GM23338 (cell line): ENCODE results near the gene ZSCAN31. TPM values are rescaled to one million over a fixed set of nuclear protein-coding genes. Genes with fewer than 3 reads are reported as not detected.

ENCODE experiments used
- ATAC-seq: fragments of 200-7000 bp; cut with Tn5 transposase; 3 replicates; pipeline ENCODE4 v1.9.1; 2020
- DNase-seq: peaks from one replicate; pipeline ENCODE4 v3.0.0-alpha.2; 2015; ENCODE audit warnings: low spot score
- H2AFZ ChIP-seq: fragments of 200-600 bp; sonication (generic); 2 replicates; pipeline ENCODE4 v1.8.0; 2016; ENCODE audit warnings: antibody characterized with exemption, mild to moderate bottlenecking, moderate library complexity
- H3F3A ChIP-seq: fragments of 200-600 bp; sonication (generic); replicated peaks from 2 replicates; pipeline ENCODE4 v1.8.0; 2017; ENCODE audit warnings: antibody characterized with exemption, mixed run types, low read depth
- H3K27ac ChIP-seq: fragments of 200-600 bp; sonication (generic); 2 replicates; pipeline ENCODE4 v1.6.1; 2016; ENCODE audit warnings: low read depth
- H3K27me3 ChIP-seq: fragments of 200-600 bp; sonication (generic); 2 replicates; pipeline ENCODE4 v1.8.0; 2016; ENCODE audit warnings: mild to moderate bottlenecking, mixed run types, moderate library complexity; ENCODE audit not compliant: insufficient read depth
- H3K36me3 ChIP-seq: fragments of 200-600 bp; sonication (generic); 2 replicates; pipeline ENCODE4 v1.8.0; 2016; ENCODE audit warnings: mild to moderate bottlenecking; ENCODE audit not compliant: insufficient read depth
- H3K4me1 ChIP-seq: fragments of 200-600 bp; sonication (generic); 2 replicates; pipeline ENCODE4 v1.8.0; 2016; ENCODE audit warnings: mild to moderate bottlenecking, moderate library complexity; ENCODE audit not compliant: insufficient read depth
- H3K4me2 ChIP-seq: fragments of 200-600 bp; sonication (generic); 2 replicates; pipeline ENCODE4 v1.7.1; 2017; ENCODE audit warnings: mixed run types
- H3K4me3 ChIP-seq: fragments of 200-600 bp; sonication (generic); 2 replicates; pipeline ENCODE4 v1.6.1; 2016; ENCODE audit warnings: mixed run types
- H3K79me2 ChIP-seq: fragments of 200-600 bp; sonication (generic); replicated peaks from 2 replicates; pipeline ENCODE4 v1.8.0; 2017; ENCODE audit warnings: mild to moderate bottlenecking; ENCODE audit not compliant: insufficient read depth
- H3K9me2 ChIP-seq: fragments of 200-600 bp; sonication (generic); 2 replicates; pipeline ENCODE4 v1.8.0; 2017; ENCODE audit not compliant: insufficient read depth
- H4K20me1 ChIP-seq: fragments of 200-600 bp; sonication (generic); replicated peaks from 2 replicates; pipeline ENCODE4 v1.8.0; 2017; ENCODE audit warnings: mild to moderate bottlenecking; ENCODE audit not compliant: insufficient read depth
- H3K27ac Mint-ChIP-seq: 2 replicates; pipeline ENCODE4 v1.8.0; 2020; ENCODE audit warnings: inconsistent platforms, mild to moderate bottlenecking, moderate library complexity, mixed read lengths
- H3K27me3 Mint-ChIP-seq: 3 replicates; pipeline ENCODE4 v1.8.0; 2022; ENCODE audit warnings: low read depth, mild to moderate bottlenecking, moderate library complexity, mixed read lengths, inconsistent platforms; ENCODE audit not compliant: insufficient read depth, poor library complexity
- H3K36me3 Mint-ChIP-seq: 3 replicates; pipeline ENCODE4 v1.8.0; 2021; ENCODE audit warnings: low read depth, mild to moderate bottlenecking, inconsistent platforms, moderate library complexity, mixed read lengths
- H3K4me1 Mint-ChIP-seq: 3 replicates; pipeline ENCODE4 v1.8.0; 2020; ENCODE audit warnings: mild to moderate bottlenecking, inconsistent platforms, mixed read lengths
- H3K4me3 Mint-ChIP-seq: 3 replicates; pipeline ENCODE4 v1.8.0; 2021; ENCODE audit warnings: moderate library complexity, mild to moderate bottlenecking, inconsistent platforms, mixed read lengths
- H3K9me3 Mint-ChIP-seq: 3 replicates; pipeline ENCODE4 v1.8.0; 2020; ENCODE audit warnings: moderate library complexity, mild to moderate bottlenecking, inconsistent platforms, mixed read lengths
- CREB1 ChIP-seq: fragments of 250-450 bp; sonication (Bioruptor Pico); IDR thresholded peaks from 2 replicates; pipeline ENCODE4 v1.5.0; 2020; ENCODE audit warnings: low read depth, mild to moderate bottlenecking, moderate library complexity
- EZH2phosphoT487 ChIP-seq: fragments of 200-600 bp; sonication (generic); IDR thresholded peaks from one replicate; pipeline ENCODE4 v1.8.1; 2018; ENCODE audit warnings: antibody characterized with exemption; ENCODE audit not compliant: unreplicated experiment
- JUNB ChIP-seq: IDR thresholded peaks from one replicate; pipeline ENCODE4 v1.6.1; 2016; ENCODE audit warnings: antibody characterized with exemption; ENCODE audit not compliant: unreplicated experiment
- NANOG ChIP-seq: IDR thresholded peaks from 2 replicates; pipeline ENCODE4 v1.6.1; 2016; ENCODE audit warnings: antibody characterized with exemption, borderline replicate concordance
- STAT1 ChIP-seq: IDR thresholded peaks from one replicate; pipeline ENCODE4 v1.6.1; 2016; ENCODE audit warnings: antibody characterized with exemption; ENCODE audit not compliant: unreplicated experiment
- ZNF114 ChIP-seq: fragments of 250-450 bp; sonication (Bioruptor Pico); IDR thresholded peaks from 2 replicates; pipeline ENCODE4 v1.5.0; 2020; ENCODE audit warnings: mild to moderate bottlenecking, moderate library complexity
- ZNF331 ChIP-seq: fragments of 250-450 bp; sonication (Bioruptor Pico); IDR thresholded peaks from 2 replicates; pipeline ENCODE4 v1.5.0; 2020; ENCODE audit warnings: low read depth, mild to moderate bottlenecking, moderate library complexity
- polyA plus RNA-seq: library from polyadenylated mRNA; unstranded; fragments of >200 nt; fragmentation: Nextera tagmentation; extraction: Ambion mirVana; gene quantifications from 2 replicates; pipeline ENCODE4 v1.2.1, GENCODE V29; 2016
- total RNA-seq: library from RNA; depleted of rRNA; stranded (reverse); fragments of >200 nt; shearing (Covaris generic); gene quantifications from 2 replicates; pipeline ENCODE4 v1.2.3, GENCODE V29; 2014
- TF ChIP-seq, protein P1 (sequence below): fragments of 250-450 bp; sonication (Bioruptor Pico); IDR thresholded peaks from 2 replicates; pipeline ENCODE4 v1.5.0; 2020; ENCODE audit warnings: mild to moderate bottlenecking, moderate library complexity
- TF ChIP-seq, protein P2 (sequence below): IDR thresholded peaks from 2 replicates; pipeline ENCODE4 v1.6.1; 2016; ENCODE audit warnings: antibody characterized with exemption

ZSCAN31 gene
- total and polyA plus RNA-seq, 2 experiments from 2014 or later = 3.1 to 4.7 TPM

DNA sequence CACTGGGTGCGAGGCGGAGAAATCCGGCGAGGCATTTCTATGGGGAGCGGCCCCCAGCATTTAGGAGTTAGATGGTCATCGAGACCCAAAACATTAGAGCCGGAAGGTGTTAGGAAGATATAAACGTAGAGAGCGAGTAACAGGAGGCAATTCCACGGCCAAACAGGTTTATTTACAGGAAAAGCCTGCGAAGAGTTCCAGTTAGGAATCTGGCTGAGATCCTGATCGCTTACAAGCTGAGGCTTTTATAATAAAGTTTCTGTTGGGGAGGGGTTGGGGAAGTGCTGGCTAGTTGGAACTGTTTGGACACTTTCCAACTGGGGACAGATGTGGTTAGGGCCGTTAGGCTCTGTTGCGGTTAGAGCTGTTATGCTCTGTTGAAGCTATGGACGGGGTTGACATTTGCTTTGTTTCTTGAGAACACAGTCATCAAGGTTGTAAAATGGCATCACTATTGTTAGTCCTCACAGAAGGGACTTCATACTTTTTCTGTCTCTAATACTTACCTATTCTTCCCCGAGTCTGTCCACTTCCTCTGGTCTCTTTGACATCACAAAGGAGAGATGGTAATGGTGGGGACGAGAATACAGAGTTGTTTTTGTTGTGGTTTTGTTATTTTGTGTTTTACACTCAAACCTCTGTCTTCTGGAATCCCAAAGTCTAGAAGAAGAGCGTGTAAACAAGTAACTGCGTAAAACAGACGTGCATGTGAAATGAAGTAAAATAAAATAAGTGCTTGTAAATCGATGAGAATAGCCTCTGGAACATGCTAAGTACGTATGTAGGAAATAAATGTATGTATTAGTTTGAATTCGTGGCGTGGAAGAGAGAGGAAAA is 554 bp upstream of the ZSCAN31 start:
- Histone ChIP-seq H3K4me1 (peaks cover 9% of the 10 kb centered on the region), H2AFZ (no peak overlapping the region), H3F3A (peaks cover 3% of the 10 kb centered on the region; the same call in 1 of the 2 replicates), H3K27me3 (no peaks in the 10 kb centered on the region), H3K9me2 (no peaks in the 10 kb centered on the region), H4K20me1 (no peaks in the 10 kb centered on the region), H3K4me2 (peak overlapping the region; percentile 83), H3K4me3 (peak overlapping the region; percentile 73), H3K27ac (peak overlapping the region; percentile 98), H3K36me3 (no peaks in the 10 kb centered on the region), H3K79me2 (0 out of 2 replicates have a peak, but pooled peaks cover 4% of the 10 kb centered on the region)
- DNase-seq (no peak), ATAC-seq (peak; percentile 6)
- H3K27ac Mint-ChIP-seq = no peak overlapping the region
- H3K9me3 Mint-ChIP-seq = no peaks in the 10 kb centered on the region
- no peak overlapping the region for H3K4me3 Mint-ChIP-seq
- H3K27me3 Mint-ChIP-seq = no peaks in the 10 kb centered on the region
- H3K4me1 Mint-ChIP-seq = peaks cover 9% of the 10 kb centered on the region
- H3K36me3 Mint-ChIP-seq = no peaks in the 10 kb centered on the region; the same call in 2 of the 3 replicates
- TF ChIP-seq NANOG = no peak
- TF ChIP-seq ZNF114 = no peak
- 0 out of 2 replicates have a peak, but pooled peaks have one; percentile 1 for TF ChIP-seq ZNF331 (CRISPR knock-in tag)

DNA sequence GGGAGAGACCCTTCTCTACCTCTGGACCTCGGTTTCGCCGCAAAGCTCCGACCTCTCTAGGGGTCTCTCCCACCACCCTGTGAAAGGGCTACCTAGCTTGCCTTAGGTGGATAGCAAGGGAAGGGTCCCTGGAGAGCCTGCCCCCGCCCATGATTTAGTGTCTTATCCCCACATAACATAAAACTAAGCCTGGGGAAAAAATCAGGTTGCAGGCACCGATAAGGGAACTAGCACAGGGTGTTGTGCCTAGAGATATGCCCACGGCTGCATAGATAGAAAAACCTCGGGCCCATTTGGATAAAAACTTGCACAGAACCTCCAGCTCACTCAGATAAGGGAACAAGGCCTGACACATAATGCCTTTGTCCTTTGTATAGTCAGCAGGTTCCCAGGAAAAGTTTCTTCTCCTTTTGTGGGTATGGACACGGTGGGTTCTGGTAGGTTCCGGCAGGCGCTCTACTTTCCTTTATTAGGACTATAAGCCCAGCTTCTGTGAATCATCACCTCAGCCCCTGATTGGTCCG is 846 bp downstream of the ZSCAN31 start:
- Histone ChIP-seq H3K4me1 (peaks cover 9% of the 10 kb centered on the region), H3K27ac (peak overlapping the region; percentile 90), H3K27me3 (no peaks in the 10 kb centered on the region), H2AFZ (no peak overlapping the region), H3K79me2 (0 out of 2 replicates have a peak, but pooled peaks cover 4% of the 10 kb centered on the region), H3K9me2 (no peaks in the 10 kb centered on the region), H4K20me1 (no peaks in the 10 kb centered on the region), H3F3A (peaks cover 3% of the 10 kb centered on the region; the same call in 1 of the 2 replicates), H3K36me3 (no peaks in the 10 kb centered on the region), H3K4me3 (peak overlapping the region; percentile 73), H3K4me2 (peak overlapping the region; percentile 69)
- no peaks in the 10 kb centered on the region for H3K9me3 Mint-ChIP-seq
- peaks cover 9% of the 10 kb centered on the region for H3K4me1 Mint-ChIP-seq
- ATAC-seq (peak; percentile 4), DNase-seq (no peak)
- H3K36me3 Mint-ChIP-seq = no peaks in the 10 kb centered on the region; the same call in 2 of the 3 replicates
- H3K27ac Mint-ChIP-seq = no peak overlapping the region
- H3K4me3 Mint-ChIP-seq = no peak overlapping the region
- no peaks in the 10 kb centered on the region for H3K27me3 Mint-ChIP-seq
- TF ChIP-seq, protein P1, sequence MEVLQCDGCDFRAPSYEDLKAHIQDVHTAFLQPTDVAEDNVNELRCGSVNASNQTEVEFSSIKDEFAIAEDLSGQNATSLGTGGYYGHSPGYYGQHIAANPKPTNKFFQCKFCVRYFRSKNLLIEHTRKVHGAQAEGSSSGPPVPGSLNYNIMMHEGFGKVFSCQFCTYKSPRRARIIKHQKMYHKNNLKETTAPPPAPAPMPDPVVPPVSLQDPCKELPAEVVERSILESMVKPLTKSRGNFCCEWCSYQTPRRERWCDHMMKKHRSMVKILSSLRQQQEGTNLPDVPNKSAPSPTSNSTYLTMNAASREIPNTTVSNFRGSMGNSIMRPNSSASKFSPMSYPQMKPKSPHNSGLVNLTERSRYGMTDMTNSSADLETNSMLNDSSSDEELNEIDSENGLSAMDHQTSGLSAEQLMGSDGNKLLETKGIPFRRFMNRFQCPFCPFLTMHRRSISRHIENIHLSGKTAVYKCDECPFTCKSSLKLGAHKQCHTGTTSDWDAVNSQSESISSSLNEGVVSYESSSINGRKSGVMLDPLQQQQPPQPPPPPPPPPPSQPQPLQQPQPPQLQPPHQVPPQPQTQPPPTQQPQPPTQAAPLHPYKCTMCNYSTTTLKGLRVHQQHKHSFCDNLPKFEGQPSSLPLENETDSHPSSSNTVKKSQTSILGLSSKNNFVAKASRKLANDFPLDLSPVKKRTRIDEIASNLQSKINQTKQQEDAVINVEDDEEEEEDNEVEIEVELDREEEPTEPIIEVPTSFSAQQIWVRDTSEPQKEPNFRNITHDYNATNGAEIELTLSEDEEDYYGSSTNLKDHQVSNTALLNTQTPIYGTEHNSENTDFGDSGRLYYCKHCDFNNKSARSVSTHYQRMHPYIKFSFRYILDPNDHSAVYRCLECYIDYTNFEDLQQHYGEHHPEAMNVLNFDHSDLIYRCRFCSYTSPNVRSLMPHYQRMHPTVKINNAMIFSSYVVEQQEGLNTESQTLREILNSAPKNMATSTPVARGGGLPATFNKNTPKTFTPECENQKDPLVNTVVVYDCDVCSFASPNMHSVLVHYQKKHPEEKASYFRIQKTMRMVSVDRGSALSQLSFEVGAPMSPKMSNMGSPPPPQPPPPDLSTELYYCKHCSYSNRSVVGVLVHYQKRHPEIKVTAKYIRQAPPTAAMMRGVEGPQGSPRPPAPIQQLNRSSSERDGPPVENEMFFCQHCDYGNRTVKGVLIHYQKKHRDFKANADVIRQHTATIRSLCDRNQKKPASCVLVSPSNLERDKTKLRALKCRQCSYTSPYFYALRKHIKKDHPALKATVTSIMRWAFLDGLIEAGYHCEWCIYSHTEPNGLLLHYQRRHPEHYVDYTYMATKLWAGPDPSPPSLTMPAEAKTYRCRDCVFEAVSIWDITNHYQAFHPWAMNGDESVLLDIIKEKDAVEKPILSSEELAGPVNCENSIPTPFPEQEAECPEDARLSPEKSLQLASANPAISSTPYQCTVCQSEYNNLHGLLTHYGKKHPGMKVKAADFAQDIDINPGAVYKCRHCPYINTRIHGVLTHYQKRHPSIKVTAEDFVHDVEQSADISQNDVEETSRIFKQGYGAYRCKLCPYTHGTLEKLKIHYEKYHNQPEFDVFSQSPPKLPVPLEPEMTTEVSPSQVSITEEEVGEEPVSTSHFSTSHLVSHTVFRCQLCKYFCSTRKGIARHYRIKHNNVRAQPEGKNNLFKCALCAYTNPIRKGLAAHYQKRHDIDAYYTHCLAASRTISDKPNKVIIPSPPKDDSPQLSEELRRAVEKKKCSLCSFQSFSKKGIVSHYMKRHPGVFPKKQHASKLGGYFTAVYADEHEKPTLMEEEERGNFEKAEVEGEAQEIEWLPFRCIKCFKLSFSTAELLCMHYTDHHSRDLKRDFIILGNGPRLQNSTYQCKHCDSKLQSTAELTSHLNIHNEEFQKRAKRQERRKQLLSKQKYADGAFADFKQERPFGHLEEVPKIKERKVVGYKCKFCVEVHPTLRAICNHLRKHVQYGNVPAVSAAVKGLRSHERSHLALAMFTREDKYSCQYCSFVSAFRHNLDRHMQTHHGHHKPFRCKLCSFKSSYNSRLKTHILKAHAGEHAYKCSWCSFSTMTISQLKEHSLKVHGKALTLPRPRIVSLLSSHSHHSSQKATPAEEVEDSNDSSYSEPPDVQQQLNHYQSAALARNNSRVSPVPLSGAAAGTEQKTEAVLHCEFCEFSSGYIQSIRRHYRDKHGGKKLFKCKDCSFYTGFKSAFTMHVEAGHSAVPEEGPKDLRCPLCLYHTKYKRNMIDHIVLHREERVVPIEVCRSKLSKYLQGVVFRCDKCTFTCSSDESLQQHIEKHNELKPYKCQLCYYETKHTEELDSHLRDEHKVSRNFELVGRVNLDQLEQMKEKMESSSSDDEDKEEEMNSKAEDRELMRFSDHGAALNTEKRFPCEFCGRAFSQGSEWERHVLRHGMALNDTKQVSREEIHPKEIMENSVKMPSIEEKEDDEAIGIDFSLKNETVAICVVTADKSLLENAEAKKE (CRISPR knock-in tag) = no peak
- no peak for TF ChIP-seq ZNF331 (CRISPR knock-in tag)
- TF ChIP-seq, protein P2, sequence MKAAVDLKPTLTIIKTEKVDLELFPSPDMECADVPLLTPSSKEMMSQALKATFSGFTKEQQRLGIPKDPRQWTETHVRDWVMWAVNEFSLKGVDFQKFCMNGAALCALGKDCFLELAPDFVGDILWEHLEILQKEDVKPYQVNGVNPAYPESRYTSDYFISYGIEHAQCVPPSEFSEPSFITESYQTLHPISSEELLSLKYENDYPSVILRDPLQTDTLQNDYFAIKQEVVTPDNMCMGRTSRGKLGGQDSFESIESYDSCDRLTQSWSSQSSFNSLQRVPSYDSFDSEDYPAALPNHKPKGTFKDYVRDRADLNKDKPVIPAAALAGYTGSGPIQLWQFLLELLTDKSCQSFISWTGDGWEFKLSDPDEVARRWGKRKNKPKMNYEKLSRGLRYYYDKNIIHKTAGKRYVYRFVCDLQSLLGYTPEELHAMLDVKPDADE = no peak
- no peak for TF ChIP-seq EZH2phosphoT487
- TF ChIP-seq JUNB = no peak
- TF ChIP-seq CREB1 (CRISPR knock-in tag) = no peak
- TF ChIP-seq STAT1 = no peak
